GM23338 (cell line): ENCODE data around the gene UAP1. TPM values are rescaled to one million over a fixed set of nuclear protein-coding genes. Genes with fewer than 3 reads are reported as not detected.

ENCODE experiments used
- ATAC-seq: fragments of 200-7000 bp; cut with Tn5 transposase; 3 replicates; pipeline ENCODE4 v1.9.1; 2020
- DNase-seq: peaks from one replicate; pipeline ENCODE4 v3.0.0-alpha.2; 2015; ENCODE audit warnings: low spot score
- H2AFZ ChIP-seq: fragments of 200-600 bp; sonication (generic); 2 replicates; pipeline ENCODE4 v1.8.0; 2016; ENCODE audit warnings: antibody characterized with exemption, mild to moderate bottlenecking, moderate library complexity
- H3F3A ChIP-seq: fragments of 200-600 bp; sonication (generic); replicated peaks from 2 replicates; pipeline ENCODE4 v1.8.0; 2017; ENCODE audit warnings: antibody characterized with exemption, mixed run types, low read depth
- H3K27ac ChIP-seq: fragments of 200-600 bp; sonication (generic); 2 replicates; pipeline ENCODE4 v1.6.1; 2016; ENCODE audit warnings: low read depth
- H3K27me3 ChIP-seq: fragments of 200-600 bp; sonication (generic); 2 replicates; pipeline ENCODE4 v1.8.0; 2016; ENCODE audit warnings: mild to moderate bottlenecking, mixed run types, moderate library complexity; ENCODE audit not compliant: insufficient read depth
- H3K36me3 ChIP-seq: fragments of 200-600 bp; sonication (generic); 2 replicates; pipeline ENCODE4 v1.8.0; 2016; ENCODE audit warnings: mild to moderate bottlenecking; ENCODE audit not compliant: insufficient read depth
- H3K4me1 ChIP-seq: fragments of 200-600 bp; sonication (generic); 2 replicates; pipeline ENCODE4 v1.8.0; 2016; ENCODE audit warnings: mild to moderate bottlenecking, moderate library complexity; ENCODE audit not compliant: insufficient read depth
- H3K4me2 ChIP-seq: fragments of 200-600 bp; sonication (generic); 2 replicates; pipeline ENCODE4 v1.7.1; 2017; ENCODE audit warnings: mixed run types
- H3K4me3 ChIP-seq: fragments of 200-600 bp; sonication (generic); 2 replicates; pipeline ENCODE4 v1.6.1; 2016; ENCODE audit warnings: mixed run types
- H3K79me2 ChIP-seq: fragments of 200-600 bp; sonication (generic); replicated peaks from 2 replicates; pipeline ENCODE4 v1.8.0; 2017; ENCODE audit warnings: mild to moderate bottlenecking; ENCODE audit not compliant: insufficient read depth
- H3K9me2 ChIP-seq: fragments of 200-600 bp; sonication (generic); 2 replicates; pipeline ENCODE4 v1.8.0; 2017; ENCODE audit not compliant: insufficient read depth
- H4K20me1 ChIP-seq: fragments of 200-600 bp; sonication (generic); replicated peaks from 2 replicates; pipeline ENCODE4 v1.8.0; 2017; ENCODE audit warnings: mild to moderate bottlenecking; ENCODE audit not compliant: insufficient read depth
- H3K27ac Mint-ChIP-seq: 2 replicates; pipeline ENCODE4 v1.8.0; 2020; ENCODE audit warnings: inconsistent platforms, mild to moderate bottlenecking, moderate library complexity, mixed read lengths
- H3K27me3 Mint-ChIP-seq: 3 replicates; pipeline ENCODE4 v1.8.0; 2022; ENCODE audit warnings: low read depth, mild to moderate bottlenecking, moderate library complexity, mixed read lengths, inconsistent platforms; ENCODE audit not compliant: insufficient read depth, poor library complexity
- H3K36me3 Mint-ChIP-seq: 3 replicates; pipeline ENCODE4 v1.8.0; 2021; ENCODE audit warnings: low read depth, mild to moderate bottlenecking, inconsistent platforms, moderate library complexity, mixed read lengths
- H3K4me1 Mint-ChIP-seq: 3 replicates; pipeline ENCODE4 v1.8.0; 2020; ENCODE audit warnings: mild to moderate bottlenecking, inconsistent platforms, mixed read lengths
- H3K4me3 Mint-ChIP-seq: 3 replicates; pipeline ENCODE4 v1.8.0; 2021; ENCODE audit warnings: moderate library complexity, mild to moderate bottlenecking, inconsistent platforms, mixed read lengths
- H3K9me3 Mint-ChIP-seq: 3 replicates; pipeline ENCODE4 v1.8.0; 2020; ENCODE audit warnings: moderate library complexity, mild to moderate bottlenecking, inconsistent platforms, mixed read lengths
- CREB1 ChIP-seq: fragments of 250-450 bp; sonication (Bioruptor Pico); IDR thresholded peaks from 2 replicates; pipeline ENCODE4 v1.5.0; 2020; ENCODE audit warnings: low read depth, mild to moderate bottlenecking, moderate library complexity
- CTCF ChIP-seq, 2 experiments: fragments of 200-600 bp in 1 of 2; sonication (generic) in 1 of 2; conservative IDR thresholded peaks; 2 replicates each; pipeline versions ENCODE4 v1.5.1 to v1.6.1; 2016 to 2017; ENCODE audit warnings: antibody characterized with exemption in 2 of 2, low read depth in 2 of 2, mild to moderate bottlenecking in 2 of 2, moderate library complexity in 1 of 2
- ETS1 ChIP-seq: IDR thresholded peaks from 2 replicates; pipeline ENCODE4 v1.6.1; 2016; ENCODE audit warnings: antibody characterized with exemption
- EZH2 ChIP-seq: fragments of 200-600 bp; sonication (generic); IDR thresholded peaks from one replicate; pipeline ENCODE4 v1.8.0; 2017; ENCODE audit warnings: antibody characterized with exemption, mild to moderate bottlenecking, low read depth; ENCODE audit not compliant: unreplicated experiment
- EZH2phosphoT487 ChIP-seq: fragments of 200-600 bp; sonication (generic); IDR thresholded peaks from one replicate; pipeline ENCODE4 v1.8.1; 2018; ENCODE audit warnings: antibody characterized with exemption; ENCODE audit not compliant: unreplicated experiment
- JUNB ChIP-seq: IDR thresholded peaks from one replicate; pipeline ENCODE4 v1.6.1; 2016; ENCODE audit warnings: antibody characterized with exemption; ENCODE audit not compliant: unreplicated experiment
- NANOG ChIP-seq: IDR thresholded peaks from 2 replicates; pipeline ENCODE4 v1.6.1; 2016; ENCODE audit warnings: antibody characterized with exemption, borderline replicate concordance
- POLR2AphosphoS5 ChIP-seq: IDR thresholded peaks from 2 replicates; pipeline ENCODE4 v1.6.1; 2016; ENCODE audit warnings: antibody characterized with exemption, low read depth
- REST ChIP-seq: IDR thresholded peaks from one replicate; pipeline ENCODE4 v1.6.1; 2018; ENCODE audit warnings: antibody characterized with exemption; ENCODE audit not compliant: unreplicated experiment
- STAT1 ChIP-seq: IDR thresholded peaks from one replicate; pipeline ENCODE4 v1.6.1; 2016; ENCODE audit warnings: antibody characterized with exemption; ENCODE audit not compliant: unreplicated experiment
- ZNF114 ChIP-seq: fragments of 250-450 bp; sonication (Bioruptor Pico); IDR thresholded peaks from 2 replicates; pipeline ENCODE4 v1.5.0; 2020; ENCODE audit warnings: mild to moderate bottlenecking, moderate library complexity
- ZNF331 ChIP-seq: fragments of 250-450 bp; sonication (Bioruptor Pico); IDR thresholded peaks from 2 replicates; pipeline ENCODE4 v1.5.0; 2020; ENCODE audit warnings: low read depth, mild to moderate bottlenecking, moderate library complexity
- polyA plus RNA-seq: library from polyadenylated mRNA; unstranded; fragments of >200 nt; fragmentation: Nextera tagmentation; extraction: Ambion mirVana; gene quantifications from 2 replicates; pipeline ENCODE4 v1.2.1, GENCODE V29; 2016
- total RNA-seq: library from RNA; depleted of rRNA; stranded (reverse); fragments of >200 nt; shearing (Covaris generic); gene quantifications from 2 replicates; pipeline ENCODE4 v1.2.3, GENCODE V29; 2014

UAP1 gene
- total and polyA plus RNA-seq, 2 experiments from 2014 or later: 26.7 to 33.3 TPM

- TF ChIP-seq CREB1 (CRISPR knock-in tag) (no peak), ZNF331 (CRISPR knock-in tag) (no peak), ETS1 (no peak), JUNB (no peak), STAT1 (no peak), POLR2AphosphoS5 (no peak), NANOG (no peak), CTCF (conservative IDR thresholded peaks at IDR 0.05; ENCODE audit: low read depth in 2 of 2) (no peak), EZH2phosphoT487 (no peak), EZH2 (no peak), ZNF114 (CRISPR knock-in tag) (no peak)
Measured at GRCh38 chr1:162609306-162609705, 47.8 kb downstream of the UAP1 start (continued).

GRCh38 chr1:162612606-162613400 lies 51.3 kb downstream of the UAP1 start:
- Histone ChIP-seq H3K27ac (no peak overlapping the region), H3K9me2 (no peaks in the 10 kb centered on the region), H2AFZ (no peak overlapping the region), H3K4me3 (no peak overlapping the region), H3K4me1 (no peaks in the 10 kb centered on the region), H4K20me1 (no peaks in the 10 kb centered on the region), H3K27me3 (no peaks in the 10 kb centered on the region), H3K79me2 (no peaks in the 10 kb centered on the region), H3F3A (no peaks in the 10 kb centered on the region), H3K36me3 (peaks cover 6% of the 10 kb centered on the region), H3K4me2 (no peak overlapping the region)
- DNase-seq (no peak), ATAC-seq (peak; percentile 26; the same call in 1 of the 3 replicates)
- no peak overlapping the region; the same call in 1 of the 2 replicates for H3K27ac Mint-ChIP-seq
- peaks cover 22% of the 10 kb centered on the region for H3K9me3 Mint-ChIP-seq
- H3K27me3 Mint-ChIP-seq: peaks cover 2% of the 10 kb centered on the region
- no peak overlapping the region for H3K4me3 Mint-ChIP-seq
- peaks cover 11% of the 10 kb centered on the region for H3K36me3 Mint-ChIP-seq
- H3K4me1 Mint-ChIP-seq: no peaks in the 10 kb centered on the region; the same call in 2 of the 3 replicates
- TF ChIP-seq REST: no peak
- no peak for TF ChIP-seq EZH2phosphoT487
- no peak for TF ChIP-seq ZNF114 (CRISPR knock-in tag)
- TF ChIP-seq NANOG: no peak
- no peak for TF ChIP-seq JUNB
- no peak for TF ChIP-seq ETS1
- no peak for TF ChIP-seq EZH2
- TF ChIP-seq CREB1 (CRISPR knock-in tag): no peak
